GF-D8 (cell line): ENCODE measurements around the gene FANCD2OS.
"Not testable (repeated sequence)": the region's sequence is repeated elsewhere in the genome, so short reads cannot be mapped to it uniquely, and the experiment has no call there.

Source experiments
- DNase-seq: peaks from one replicate; lab custom pipeline; 2025; lab: John Stamatoyannopoulos, UW

FANCD2OS gene

GRCh38 chr3:10108091-10108490 lies at the start of gene FANCD2OS:
Gene FANCD2OS (minus strand): TSS chr3:10108255. CDS start chr3:10104774, 3,481 bp downstream.
- no peak for DNase-seq

DNA sequence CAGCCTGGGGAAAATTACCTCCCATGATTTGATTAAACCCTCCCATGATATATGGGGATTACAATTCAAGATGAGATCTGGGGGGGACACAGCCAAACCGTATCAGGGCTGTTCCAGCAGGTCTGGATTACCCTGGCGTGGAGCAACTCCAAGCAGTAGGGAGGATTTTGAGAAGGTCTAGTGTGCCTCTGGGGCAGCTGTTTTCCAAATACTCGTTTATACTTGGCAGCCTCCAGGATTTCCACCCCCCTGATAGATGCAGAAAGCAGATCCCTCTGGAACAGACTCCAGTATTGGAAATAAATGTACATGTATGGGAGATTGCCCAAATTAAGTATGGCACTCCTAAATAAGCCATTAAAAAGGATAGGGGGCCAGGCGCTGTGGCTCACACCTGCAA lies 49.0 kb upstream of the FANCD2OS start:
- DNase-seq = no peak

GRCh38 chr3:10155658-10156057 lies 47.6 kb upstream of the FANCD2OS start:
- DNase-seq = no peak

GRCh38 chr3:10155123-10155472 lies 47.0 kb upstream of the FANCD2OS start:
- no peak for DNase-seq

DNA sequence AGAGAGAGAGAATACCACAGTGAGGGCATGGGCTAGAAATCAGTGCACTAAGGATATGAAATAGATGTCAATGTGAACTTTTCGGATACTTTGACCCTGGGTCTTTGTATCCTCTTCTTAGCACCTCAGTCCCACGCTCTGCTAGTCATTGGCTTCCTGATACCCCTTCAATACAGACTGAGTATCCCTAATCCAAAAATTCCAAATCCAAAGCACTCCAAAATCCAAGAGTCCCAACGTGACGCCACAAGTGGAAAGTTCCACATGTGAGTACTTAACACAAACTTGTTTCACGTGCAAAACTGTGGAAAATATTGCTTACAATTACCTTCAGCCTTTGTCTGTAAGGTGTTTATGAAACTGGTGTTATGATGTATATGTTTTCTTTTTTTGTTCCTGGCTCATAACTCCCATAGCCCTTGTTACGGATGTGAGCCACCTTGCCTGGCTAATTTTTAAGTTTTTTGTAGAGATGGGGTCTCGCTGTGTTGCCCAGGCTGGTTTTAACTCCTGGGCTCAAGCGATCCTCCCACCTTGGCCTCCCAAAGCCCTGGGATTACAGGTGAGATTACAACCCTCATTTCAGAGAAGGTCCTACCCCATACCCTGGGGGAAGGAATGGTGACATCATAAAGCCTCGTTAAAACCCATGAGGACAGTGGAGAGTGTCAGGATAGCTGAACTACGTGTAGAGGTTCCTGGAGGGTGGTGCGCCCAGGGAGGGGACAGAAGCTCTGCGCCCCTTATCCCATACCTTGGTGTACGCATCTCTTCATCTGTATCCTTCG lies 46.5 kb upstream of the FANCD2OS start:
- DNase-seq = no peak

GRCh38 chr3:10150987-10151386 lies 42.9 kb upstream of the FANCD2OS start:
- no peak for DNase-seq

GRCh38 chr3:10149226-10149625 lies 41.2 kb upstream of the FANCD2OS start:
- DNase-seq = no peak

GRCh38 chr3:10145685-10146084 lies 37.6 kb upstream of the FANCD2OS start:
- no peak for DNase-seq

GRCh38 chr3:10142707-10143560 lies 34.9 kb upstream of the FANCD2OS start:
- no peak for DNase-seq

DNA sequence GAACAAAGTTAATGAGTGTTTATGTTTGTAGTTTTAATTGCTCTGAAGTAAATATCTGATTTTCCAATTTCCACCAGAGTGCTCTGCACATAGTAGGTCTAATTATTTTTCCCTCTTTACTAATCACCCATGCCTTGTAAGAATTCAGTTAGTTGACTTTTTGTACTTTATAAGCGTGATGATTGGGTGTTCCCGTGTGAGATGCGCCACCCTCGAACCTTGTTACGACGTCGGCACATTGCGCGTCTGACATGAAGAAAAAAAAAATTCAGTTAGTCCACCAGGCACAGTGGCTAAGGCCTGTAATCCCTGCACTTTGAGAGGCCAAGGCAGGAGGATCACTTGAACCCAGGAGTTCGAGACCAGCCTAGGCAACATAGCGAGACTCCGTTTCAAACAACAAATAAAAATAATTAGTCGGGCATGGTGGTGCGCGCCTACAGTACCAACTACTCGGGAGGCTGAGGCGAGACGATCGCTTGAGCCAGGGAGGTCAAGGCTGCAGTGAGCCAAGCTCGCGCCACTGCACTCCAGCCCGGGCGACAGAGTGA lies 33.0 kb upstream of the FANCD2OS start:
- no peak for DNase-seq

DNA sequence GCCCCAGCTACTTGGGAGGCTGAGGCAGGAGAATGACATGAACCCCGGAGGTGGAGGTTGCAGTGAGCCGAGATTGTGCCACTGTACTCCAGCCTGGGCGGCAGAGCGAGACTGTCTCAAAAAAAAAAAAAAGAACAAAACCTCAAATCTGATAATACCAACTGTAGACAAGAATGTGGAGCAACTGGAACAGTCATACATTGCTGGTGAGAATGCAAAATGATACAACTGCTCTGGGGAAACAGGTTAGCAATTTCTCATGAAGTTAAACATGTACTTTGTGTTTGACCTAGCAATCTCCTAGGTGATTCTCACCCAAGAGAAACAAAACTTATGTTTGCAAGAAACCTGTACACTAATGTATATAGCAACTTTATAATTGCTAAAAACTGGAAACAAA lies 29.1 kb upstream of the FANCD2OS start:
- DNase-seq = peak; percentile 46

DNA sequence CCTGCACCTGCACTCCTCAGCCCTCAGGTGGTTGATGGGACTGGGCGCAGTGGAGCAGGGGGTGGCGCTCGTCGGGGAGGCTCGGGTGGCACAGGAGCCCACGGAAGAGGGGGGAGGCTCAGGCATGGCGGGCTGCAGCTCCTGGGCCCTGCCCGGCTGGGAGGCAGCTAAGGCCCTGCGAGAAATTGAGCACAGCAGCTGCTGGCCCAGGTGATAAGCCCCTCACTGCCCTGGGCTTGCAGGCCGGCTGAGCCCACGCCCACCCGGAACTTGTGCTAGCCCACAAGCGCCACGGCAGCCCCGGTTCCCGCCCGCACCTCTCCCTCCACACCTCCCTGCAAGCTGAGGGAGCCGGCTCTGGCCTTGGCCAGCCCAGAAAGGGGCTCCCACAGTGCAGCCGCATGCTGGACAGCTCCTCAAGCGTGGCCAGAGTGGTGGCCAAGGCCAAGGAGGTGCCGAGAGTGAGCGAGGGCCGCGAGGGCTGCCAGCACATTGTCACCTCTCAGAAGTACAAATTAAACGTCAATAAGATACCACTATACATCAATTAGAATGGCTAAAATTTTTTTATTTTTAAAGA lies 28.5 kb upstream of the FANCD2OS start:
- no peak for DNase-seq

GRCh38 chr3:10135872-10136271 lies 27.8 kb upstream of the FANCD2OS start:
- not testable (repeated sequence) for DNase-seq

DNA sequence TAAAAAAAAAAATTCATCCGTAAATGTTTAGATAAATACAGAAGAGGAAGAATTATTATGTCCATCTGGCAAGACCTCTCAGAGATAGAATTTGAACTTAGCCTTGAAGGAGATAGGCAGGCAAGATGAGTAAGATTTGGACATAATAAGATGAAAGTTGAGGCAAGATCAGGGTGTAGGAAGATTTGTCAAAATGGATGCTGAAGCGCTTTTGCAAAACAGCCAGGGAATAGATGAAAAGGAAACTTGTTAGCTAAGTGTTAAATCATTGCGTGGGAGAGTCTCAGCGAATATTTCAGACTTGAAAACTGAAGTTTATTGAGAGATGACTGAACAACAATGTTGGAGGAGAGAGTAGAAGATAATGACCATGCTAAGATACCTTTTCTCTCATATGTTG lies 14.7 kb upstream of the FANCD2OS start:
- DNase-seq = no peak

GRCh38 chr3:10121064-10121463 lies 13.0 kb upstream of the FANCD2OS start:
- DNase-seq = no peak

DNA sequence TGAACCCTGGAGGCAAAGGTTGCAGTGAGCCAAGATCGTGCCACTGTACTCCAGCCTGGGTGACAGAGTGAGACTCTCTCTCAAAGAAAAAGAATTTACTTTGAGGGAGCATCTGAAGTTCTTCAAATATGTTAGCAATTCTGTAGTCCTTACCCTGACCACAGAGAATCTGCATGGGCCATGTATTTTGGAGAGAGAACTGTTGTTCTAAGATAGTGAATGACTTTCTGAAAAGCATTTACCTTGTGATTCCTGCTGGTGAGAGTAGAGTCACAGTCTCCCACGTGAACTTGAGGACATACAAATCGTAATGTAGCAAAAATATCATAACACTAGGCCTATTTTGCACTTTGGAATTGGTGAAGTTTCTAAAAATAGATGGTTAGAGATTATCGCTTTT lies 11.3 kb upstream of the FANCD2OS start:
- DNase-seq = no peak

DNA sequence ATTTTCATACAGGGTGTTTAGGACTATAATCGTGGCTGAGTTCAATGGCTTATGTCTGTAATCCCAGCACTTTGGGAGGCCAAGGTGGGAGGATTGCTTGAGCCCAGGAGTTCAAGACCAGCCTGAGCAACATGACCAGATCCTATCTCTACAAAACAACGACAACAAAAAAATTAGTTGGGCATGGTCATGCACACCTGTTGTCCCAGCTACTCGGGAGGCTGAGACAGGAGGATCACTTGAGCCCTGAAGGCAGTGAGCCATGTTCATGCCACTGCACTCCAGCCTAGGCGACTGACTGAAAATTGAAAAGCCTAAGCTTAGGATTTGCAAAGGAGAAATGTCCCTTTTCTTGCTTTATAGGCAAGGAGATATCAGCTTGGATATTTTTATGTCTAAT lies 8.9 kb upstream of the FANCD2OS start:
- DNase-seq = no peak

- DNase-seq = no peak
Measured at GRCh38 chr3:10116138-10116460, 8.0 kb upstream of the FANCD2OS start.

- DNase-seq = peak; percentile 93
Measured at GRCh38 chr3:10115326-10116137, 7.5 kb upstream of the FANCD2OS start, which contains the start of gene BRK1. Gene BRK1 (plus strand): TSS chr3:10115675. CDS start chr3:10115702, 27 bp downstream.

DNA sequence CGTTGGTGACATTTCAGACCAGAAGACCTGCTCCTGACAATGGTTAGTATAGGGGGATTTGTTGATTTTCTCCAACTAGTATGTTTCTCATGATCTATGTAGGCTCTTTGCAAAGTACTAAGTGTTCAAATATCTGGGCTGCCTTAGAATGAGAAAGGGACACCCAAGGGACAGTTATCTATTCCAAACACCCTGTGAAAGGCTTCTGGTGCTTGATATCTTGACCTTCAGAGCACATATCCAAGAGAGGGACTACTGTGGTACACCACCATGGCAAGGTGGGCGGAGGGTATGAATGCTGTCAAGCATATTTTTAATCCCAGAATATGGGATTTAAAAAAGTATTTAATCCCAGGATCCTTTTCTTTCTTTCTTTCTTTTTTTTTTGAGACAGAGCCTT lies 1.1 kb downstream of the FANCD2OS start:
- no peak for DNase-seq

- DNase-seq = no peak
Measured at GRCh38 chr3:10099041-10099440, 9.0 kb downstream of the FANCD2OS start.

- DNase-seq = no peak
Measured at GRCh38 chr3:10093678-10094077, 14.4 kb downstream of the FANCD2OS start.
